ENCODE data around the gene NRXN2.

The NRXN2 gene

GRCh38 chr11:64742889-64743590 lies 20.0 kb upstream of the NRXN2 start:
- no peak for DNase-seq

GRCh38 chr11:64742087-64742888 lies 19.3 kb upstream of the NRXN2 start:
- no peak for DNase-seq

GRCh38 chr11:64741375-64742086 lies 18.5 kb upstream of the NRXN2 start:
- no peak for DNase-seq

GRCh38 chr11:64739871-64740270 lies 16.9 kb upstream of the NRXN2 start:
- no peak for DNase-seq

- no peak for DNase-seq
Observed at GRCh38 chr11:64736654-64737053, 13.7 kb upstream of the NRXN2 start.

- no peak for DNase-seq
Observed at GRCh38 chr11:64735725-64736259, 12.8 kb upstream of the NRXN2 start.

GRCh38 chr11:64734811-64735724 lies 12.1 kb upstream of the NRXN2 start:
- DNase-seq: no peak

- no peak for DNase-seq
Observed at GRCh38 chr11:64731601-64732000, 8.6 kb upstream of the NRXN2 start.

GRCh38 chr11:64729851-64730382 lies 6.9 kb upstream of the NRXN2 start:
- no peak for DNase-seq

- no peak for DNase-seq
Observed at GRCh38 chr11:64728757-64729365, 5.9 kb upstream of the NRXN2 start.

GRCh38 chr11:64726867-64727530 lies 4.0 kb upstream of the NRXN2 start:
- DNase-seq: no peak

GRCh38 chr11:64726211-64726641 lies 3.2 kb upstream of the NRXN2 start:
- no peak for DNase-seq

GRCh38 chr11:64724863-64725532 lies 2.0 kb upstream of the NRXN2 start:
- DNase-seq: no peak

GRCh38 chr11:64723907-64724862 lies 1.2 kb upstream of the NRXN2 start:
- DNase-seq: no peak

GRCh38 chr11:64722141-64723065 lies 594 bp downstream of the NRXN2 start:
- DNase-seq: no peak

- DNase-seq: no peak
Observed at GRCh38 chr11:64721359-64721699, 1.7 kb downstream of the NRXN2 start.

GRCh38 chr11:64720640-64721358 lies 2.2 kb downstream of the NRXN2 start:
- DNase-seq: no peak
